GM21447 (cell line): Measurements from ENCODE around the gene TRAF2.
"Not testable (repeated sequence)": the region's sequence is repeated elsewhere in the genome, so short reads cannot be mapped to it uniquely, and the experiment has no call there.

Experiments used
- ATAC-seq: cut with Tn5 transposase; IDR thresholded peaks from one replicate; pipeline ENCODE4 v1.9.1; 2021; ENCODE audit not compliant: unreplicated experiment

Gene TRAF2

GRCh38 chr9:136857581-136858412 lies 28.5 kb upstream of the TRAF2 start:
- no peak for ATAC-seq

GRCh38 chr9:136858452-136858843 lies 27.9 kb upstream of the TRAF2 start:
- ATAC-seq: no peak

- ATAC-seq: no peak
Observed at GRCh38 chr9:136858844-136859757, 27.2 kb upstream of the TRAF2 start.

- no peak for ATAC-seq
Observed at GRCh38 chr9:136860529-136860928, 25.8 kb upstream of the TRAF2 start.

- no peak for ATAC-seq
Observed at GRCh38 chr9:136860933-136861873, 25.1 kb upstream of the TRAF2 start.

GRCh38 chr9:136861874-136862457 lies 24.4 kb upstream of the TRAF2 start:
- ATAC-seq: no peak

GRCh38 chr9:136862849-136863622 lies 23.3 kb upstream of the TRAF2 start:
- no peak for ATAC-seq

GRCh38 chr9:136863623-136864273 lies 22.6 kb upstream of the TRAF2 start:
- no peak for ATAC-seq

GRCh38 chr9:136865041-136865767 lies 21.1 kb upstream of the TRAF2 start:
- ATAC-seq: no peak

- ATAC-seq: no peak
Observed at GRCh38 chr9:136865768-136866103, 20.6 kb upstream of the TRAF2 start.

- not testable (repeated sequence) for ATAC-seq
Observed at GRCh38 chr9:136866898-136867421, 19.4 kb upstream of the TRAF2 start.

- ATAC-seq: no peak
Observed at GRCh38 chr9:136867480-136867879, 18.8 kb upstream of the TRAF2 start.

- no peak for ATAC-seq
Observed at GRCh38 chr9:136867917-136868316, 18.4 kb upstream of the TRAF2 start.

- ATAC-seq: no peak
Observed at GRCh38 chr9:136868644-136869043, 17.7 kb upstream of the TRAF2 start.

- not testable (repeated sequence) for ATAC-seq
Observed at GRCh38 chr9:136869611-136870010, 16.7 kb upstream of the TRAF2 start.

- no peak for ATAC-seq
Observed at GRCh38 chr9:136875155-136875554, 11.2 kb upstream of the TRAF2 start.

- no peak for ATAC-seq
Observed at GRCh38 chr9:136876476-136876875, 9.8 kb upstream of the TRAF2 start.

- no peak for ATAC-seq
Observed at GRCh38 chr9:136880651-136881050, 5.7 kb upstream of the TRAF2 start.
